Heart right ventricle (tissue), 16 donors: ENCODE data around the gene C4orf36. TPM values are rescaled to one million over a fixed set of nuclear protein-coding genes. Genes with fewer than 3 reads are reported as not detected.

ENCODE experiments used
- ATAC-seq, 8 donors: fragments of 200-7000 bp; cut with Tn5 transposase; one replicate each; pipeline ENCODE4 v1.9.1; 2020; ENCODE audit warnings: mild to moderate bottlenecking in 8 of 8, moderate library complexity in 8 of 8, moderate number of reproducible peaks in 1 of 8
- DNase-seq, 2 donors: peaks; one replicate each; pipeline ENCODE4 v3.0.0-alpha.2; 2020
- H3K27ac ChIP-seq, 10 donors: fragments of 200-600 bp; sonication (generic) in 2 of 10; one replicate each; pipeline versions ENCODE4 v1.5.0 to v1.8.0; 2020 to 2022; ENCODE audit warnings: mild to moderate bottlenecking in 3 of 10
- H3K27me3 ChIP-seq, 7 donors: fragments of 200-600 bp; one replicate each; pipeline ENCODE4 v1.8.0; 2021 to 2022; ENCODE audit warnings: mild to moderate bottlenecking in 2 of 7
- H3K36me3 ChIP-seq, 9 donors: fragments of 200-600 bp; sonication (generic) in 1 of 9; one replicate each; pipeline versions ENCODE4 v1.5.0 to v1.8.0; 2020 to 2022; ENCODE audit warnings: mild to moderate bottlenecking in 2 of 9
- H3K4me1 ChIP-seq, 9 donors: fragments of 200-600 bp; sonication (generic) in 1 of 9; one replicate each; pipeline versions ENCODE4 v1.5.0 to v1.8.0; 2020 to 2022; ENCODE audit warnings: mild to moderate bottlenecking in 4 of 9
- H3K4me3 ChIP-seq, 10 donors: fragments of 200-600 bp; sonication (generic) in 2 of 10; one replicate each; pipeline versions ENCODE4 v1.5.0 to v1.8.0; 2020 to 2022; ENCODE audit warnings: mild to moderate bottlenecking in 7 of 10, moderate library complexity in 2 of 10
- H3K9me3 ChIP-seq, 11 donors: fragments of 200-600 bp in 10 of 11; sonication (generic) in 2 of 11; one replicate each; pipeline versions ENCODE4 v1.5.0 to v1.8.0; 2013 to 2022; ENCODE audit warnings: mild to moderate bottlenecking in 2 of 11, control low read depth in 1 of 11, moderate library complexity in 1 of 11
- CTCF ChIP-seq, 9 donors: fragments of 200-600 bp; sonication (generic) in 2 of 9; IDR thresholded peaks; one replicate each; pipeline versions ENCODE4 v1.5.0 to v1.8.0; 2021 to 2022; ENCODE audit warnings: antibody characterized with exemption in 9 of 9, mild to moderate bottlenecking in 5 of 9, moderate library complexity in 1 of 9
- WGBS, 2 donors: extraction: QIAGEN DNeasy Blood & Tissue Kit; methylation state at CpG; one replicate each; pipeline ENCODE4 v1.1.7; 2013; ENCODE audit warnings: inconsistent platforms in 1 of 2; 5-methylcytosine and 5-hydroxymethylcytosine counted together
- intact Hi-C, 10 donors: fragments of 100-400 bp; cut with DNase I; formaldehyde crosslinking; loops; one replicate each; pipeline versions ENCODE4 v1.11.1 to v1.14.2; 2022
- polyA plus RNA-seq, 2 donors: library from polyadenylated mRNA; stranded (reverse); fragments of 200-250 nt; gene quantifications; one replicate each; pipeline ENCODE4 v1.2.3, GENCODE V29; 2013
- total RNA-seq, 10 donors: library from RNA; stranded (reverse); fragmentation: NEBNext Ultra II Directional in 3 of 10; extraction: Animal tissue kit (Norgen Biotek cat#: 25700) in 3 of 10; gene quantifications; one replicate each; pipeline versions ENCODE4 v1.2.1 to v1.2.4, GENCODE V29; 2021 to 2023
- donor health status: Arrhythmogenic right ventricular cardiomyopathy.
- donor health status: ischemic (EF 13 %, LVEDD 7.1; RV severe dilation, severe dysfunction).
- donor health status: healthy with polysubstance abuse.
- donor health status: DM: no; HTN: yes; CAD: no.
- donor health status: DM: no; HTN: no; CAD: no.
- donor health status: ischemic (EF 25% LVEDD 6.9; RV normal size, moderate dysfunction).
- donor health status: ischemic (EF 25% LVEDD 5.7; RV mildly dilated, moderate dysfunction).
- donor health status: healthy.
- donor health status: DM: yes; HTN: yes; CAD: no.
- donor health status: Ischemic cardiomyopathy.
- donor health status: ischemic (EF 35%, LVEDD 5.7; RV mildly dilated, moderate dysfunction).
- donor health status: nonischemic (EF 11% LVEDD 7.7; RV severe dilation, severe dysfunction).
- donor health status: DM: yes; HTN: yes; CAD: no.
- donor health status: PGD.
- donor health status: ischemic (EF 29% LVEDD 5.4; RV normal size, mild dysfunction).
- donor health status: nonischemic (EF 23%, LVEDD 6.1; RV moderate dilation, normal function).

Gene C4orf36
- total and polyA plus RNA-seq, 12 donors: 0.10 to 3.5 (median 1.0) TPM; not detected in 3

GRCh38 chr4:86831262-86832130 is 60.7 kb downstream of the C4orf36 start:
- no peaks in the 10 kb centered on the region for H3K27me3 ChIP-seq
- no peak for TF ChIP-seq CTCF (IDR thresholded peaks at IDR 0.05)
- no peak overlapping the region for H3K27ac ChIP-seq
- WGBS, 2 donors: 83 to 86% methylated on average over 5 of the region's 5 CpGs
- intact Hi-C loops: no loop called here
- no peaks in the 10 kb centered on the region for H3K4me1 ChIP-seq
- DNase-seq (no peak), ATAC-seq (peak in 3 of 8 donors; percentile 19 to 24 (median 21))
- peaks cover 0 to 18% (median 0%) of the 10 kb centered on the region in 9 donors for H3K36me3 ChIP-seq
- no peak overlapping the region for H3K4me3 ChIP-seq
- peaks cover 0 to 11% (median 2%) of the 10 kb centered on the region in 11 donors for H3K9me3 ChIP-seq

Other genes with a start within 250 kb of the C4orf36 start
- gene SLC10A6, start 43.0 kb downstream of the C4orf36 start, total RNA-seq: under 1 TPM in 9 of 10 donors, not detected in 1; 0.22 to 0.90 (median 0.55) TPM
- under 1 TPM in 1 of 2 donors, not detected in 1; 0.23 TPM for gene SLC10A6, start 43.0 kb downstream of the C4orf36 start, polyA plus RNA-seq
- 10 to 100 TPM; 59.5 to 90.2 (median 77.3) TPM for gene AFF1, start 42.6 kb upstream of the C4orf36 start, total RNA-seq
- 10 to 100 TPM; 44.4 to 70.7 TPM for gene AFF1, start 42.6 kb upstream of the C4orf36 start, polyA plus RNA-seq